Measurements from ENCODE around the gene ST8SIA5.

The ST8SIA5 gene

DNA sequence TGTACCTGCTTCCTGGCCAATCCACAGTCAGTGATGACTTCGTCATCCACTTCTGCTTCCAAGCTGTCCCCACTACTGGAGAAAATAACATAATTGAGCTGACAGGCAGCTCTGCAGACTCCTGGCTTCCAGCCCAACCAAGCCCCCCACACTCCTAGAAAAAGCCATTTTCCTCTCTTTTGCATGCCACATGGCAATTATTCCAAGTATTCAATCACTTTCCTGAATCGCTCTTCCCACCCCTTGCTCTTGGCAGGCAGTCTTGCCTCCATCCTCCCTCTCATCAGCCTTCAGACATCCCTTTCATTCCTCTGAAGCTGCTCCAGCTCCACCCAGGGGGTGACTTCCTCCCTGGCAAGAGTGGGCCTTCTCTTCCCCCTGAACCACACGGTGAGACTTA lies 14.3 kb upstream of the ST8SIA5 start:
- no peak for DNase-seq (ENCODE audit: low read depth)
- TF ChIP-seq CTCF (conservative IDR thresholded peaks at IDR 0.05; ENCODE audit: low read depth, low read length), result no peak
- H3K4me3 ChIP-seq (ENCODE audit: low read depth, low read length), result no peak overlapping the region

DNA sequence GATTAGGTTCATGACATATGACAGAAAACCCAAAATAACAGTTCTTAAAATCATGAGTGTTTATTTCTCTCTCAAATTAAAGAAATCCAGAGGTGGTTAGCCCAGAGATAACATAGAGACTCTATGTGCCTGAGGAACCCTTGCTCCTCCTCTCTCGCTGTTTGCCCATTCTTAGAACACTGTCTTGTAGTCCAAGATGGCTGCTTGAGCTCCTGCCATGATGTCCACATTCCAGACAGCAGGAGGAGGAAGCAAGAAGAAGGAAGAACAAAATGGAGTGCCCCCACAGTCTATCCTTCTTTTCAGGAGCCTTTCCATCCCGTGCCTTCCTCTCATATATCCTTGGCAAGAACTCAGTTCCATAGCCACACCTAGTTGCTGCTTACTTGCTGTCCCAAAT lies 13.9 kb upstream of the ST8SIA5 start:
- no peak for DNase-seq (ENCODE audit: low read depth)
- no peak overlapping the region for H3K4me3 ChIP-seq (ENCODE audit: low read depth, low read length)
- no peak for TF ChIP-seq CTCF (conservative IDR thresholded peaks at IDR 0.05; ENCODE audit: low read depth, low read length)

- TF ChIP-seq CTCF (conservative IDR thresholded peaks at IDR 0.05; ENCODE audit: low read depth, low read length), result no peak
- no peak overlapping the region for H3K4me3 ChIP-seq (ENCODE audit: low read depth, low read length)
- no peak for DNase-seq (ENCODE audit: low read depth)
Measured at GRCh38 chr18:46768166-46768921, 11.5 kb upstream of the ST8SIA5 start.

- TF ChIP-seq CTCF (conservative IDR thresholded peaks at IDR 0.05; ENCODE audit: low read depth, low read length), result no peak
- no peak for DNase-seq (ENCODE audit: low read depth)
- no peak overlapping the region for H3K4me3 ChIP-seq (ENCODE audit: low read depth, low read length)
Measured at GRCh38 chr18:46767217-46767616, 10.4 kb upstream of the ST8SIA5 start.

DNA sequence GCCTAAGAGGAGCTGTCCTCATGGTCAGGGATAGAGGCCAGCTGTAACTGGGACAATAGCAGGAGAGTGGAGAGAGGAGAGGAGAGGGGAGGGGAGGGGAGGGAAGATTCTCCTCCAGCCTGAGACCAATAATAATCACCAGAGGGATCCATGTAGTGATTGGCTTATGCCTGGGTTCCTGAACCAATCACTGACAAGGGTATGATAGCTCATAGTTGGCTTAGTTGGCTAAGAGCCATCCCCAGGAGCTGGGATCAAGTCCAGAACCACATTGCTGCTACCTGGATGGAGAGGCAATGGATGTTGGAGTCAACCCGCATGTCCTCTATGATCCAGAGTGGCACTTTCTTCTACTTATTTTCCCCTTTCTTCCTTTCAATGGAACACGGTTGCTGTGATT lies 7.7 kb upstream of the ST8SIA5 start:
- no peak overlapping the region for H3K4me3 ChIP-seq (ENCODE audit: low read depth, low read length)
- no peak for TF ChIP-seq CTCF (conservative IDR thresholded peaks at IDR 0.05; ENCODE audit: low read depth, low read length)
- DNase-seq (ENCODE audit: low read depth), result no peak

DNA sequence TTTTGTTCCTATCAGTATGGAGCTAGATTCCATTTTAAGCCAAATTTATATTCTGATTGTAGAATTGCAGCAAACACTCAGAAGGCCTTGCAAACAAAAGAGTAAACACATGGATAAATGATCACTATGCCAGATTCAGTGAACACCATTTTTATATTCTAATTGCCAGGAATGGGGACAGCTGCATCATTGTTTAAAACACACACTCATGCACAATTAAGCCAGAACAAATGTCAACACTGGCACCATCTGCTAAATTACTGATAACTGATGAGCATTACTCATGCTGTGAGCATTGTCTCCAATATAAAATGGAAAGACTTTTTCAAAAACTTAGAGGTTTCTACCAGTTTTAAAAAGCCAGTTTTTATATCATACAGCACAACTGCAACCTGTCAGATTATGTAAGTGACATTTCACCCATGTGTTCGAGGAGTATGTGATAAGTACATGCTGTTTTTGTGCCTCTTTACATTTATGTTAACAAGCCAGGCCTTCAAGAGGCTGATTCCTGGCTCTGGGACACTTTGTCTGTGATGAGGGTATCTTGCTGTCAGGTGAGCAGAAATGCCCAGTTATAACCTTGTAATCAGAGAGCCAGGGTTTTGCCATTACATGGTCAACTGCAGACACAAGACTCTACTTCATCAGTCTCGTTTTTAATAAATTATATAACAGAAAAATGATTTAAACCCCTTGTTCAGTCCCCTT lies 4.4 kb upstream of the ST8SIA5 start:
- TF ChIP-seq CTCF (conservative IDR thresholded peaks at IDR 0.05; ENCODE audit: low read depth, low read length), result no peak
- DNase-seq (ENCODE audit: low read depth), result no peak
- no peak overlapping the region for H3K4me3 ChIP-seq (ENCODE audit: low read depth, low read length)

DNA sequence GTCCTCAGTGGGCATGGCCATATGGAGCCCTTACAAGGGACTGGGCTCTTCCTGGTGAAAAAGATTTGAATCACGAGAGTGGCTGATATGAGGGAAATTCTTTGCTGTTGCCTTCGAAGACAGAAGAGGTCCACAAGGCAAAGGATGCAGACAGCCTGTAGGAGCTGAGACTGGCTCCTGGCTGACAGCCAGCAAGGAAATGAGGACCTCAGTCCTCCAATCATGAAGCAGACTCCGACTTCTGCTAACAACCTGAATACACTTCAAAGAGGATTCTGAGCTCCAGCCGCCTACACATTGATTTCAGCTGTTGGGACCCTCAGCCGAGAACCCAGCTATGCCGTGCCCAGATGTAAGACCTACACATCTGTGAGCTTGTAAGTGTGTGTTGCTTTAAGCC lies 3.0 kb upstream of the ST8SIA5 start:
- no peak for DNase-seq (ENCODE audit: low read depth)
- no peak for TF ChIP-seq CTCF (conservative IDR thresholded peaks at IDR 0.05; ENCODE audit: low read depth, low read length)
- H3K4me3 ChIP-seq (ENCODE audit: low read depth, low read length), result no peak overlapping the region

Data from choroid plexus epithelial cell (primary cell).